ENCODE results near the gene VWA3B.
A peak's percentile ranks its signal among the peaks of the same experiment; 100 is the strongest.
"Not testable (repeated sequence)": the region's sequence is repeated elsewhere in the genome, so short reads cannot be mapped to it uniquely, and the experiment has no call there.

Gene VWA3B

GRCh38 chr2:98308068-98308467 is 221.1 kb downstream of the VWA3B start:
- DNase-seq, result no peak
- in situ Hi-C loops (cut with HindIII; ENCODE audit: low pct_ligation_motif_present, low pct_unique_long_range_greater_than_20kb, low sequenced_read_pairs), result no loop called here

GRCh38 chr2:98308532-98308931 is 221.6 kb downstream of the VWA3B start:
- in situ Hi-C loops (cut with HindIII; ENCODE audit: low pct_ligation_motif_present, low pct_unique_long_range_greater_than_20kb, low sequenced_read_pairs), result no loop called here

DNA sequence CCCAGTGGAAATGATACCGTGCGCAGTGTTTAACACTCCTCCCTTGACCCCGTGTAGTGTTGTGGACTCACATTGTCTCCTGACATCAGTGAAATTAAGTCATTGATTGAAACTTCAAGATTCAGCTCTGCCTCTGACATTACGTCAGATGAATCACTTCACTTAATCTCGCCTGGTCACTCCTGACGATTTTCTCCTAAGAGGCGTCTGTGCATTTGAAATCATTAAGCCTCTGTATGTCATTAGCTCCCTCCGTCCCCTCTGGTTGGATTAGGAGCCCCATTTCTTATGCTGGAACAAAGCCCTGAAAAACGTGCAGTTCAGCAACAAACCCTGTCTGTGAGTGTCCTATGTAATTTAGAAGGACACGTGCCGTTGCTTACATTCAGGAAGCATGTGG is 222.6 kb downstream of the VWA3B start:
- no peak for DNase-seq
- in situ Hi-C loops (cut with HindIII; ENCODE audit: low pct_ligation_motif_present, low pct_unique_long_range_greater_than_20kb, low sequenced_read_pairs), result no loop called here

More at GRCh38 chr2:98308532-98308931, 221.6 kb downstream of the VWA3B start:
- no peak for DNase-seq

GRCh38 chr2:98310010-98310409 is 223.0 kb downstream of the VWA3B start:
- DNase-seq, result no peak
- in situ Hi-C loops (cut with HindIII; ENCODE audit: low pct_ligation_motif_present, low pct_unique_long_range_greater_than_20kb, low sequenced_read_pairs), result no loop called here

GRCh38 chr2:98311090-98311489 is 224.1 kb downstream of the VWA3B start:
- no peak for DNase-seq
- in situ Hi-C loops (cut with HindIII; ENCODE audit: low pct_ligation_motif_present, low pct_unique_long_range_greater_than_20kb, low sequenced_read_pairs), result no loop called here

- no peak for DNase-seq
- in situ Hi-C loops (cut with HindIII; ENCODE audit: low pct_ligation_motif_present, low pct_unique_long_range_greater_than_20kb, low sequenced_read_pairs), result no loop called here
Measured at GRCh38 chr2:98311771-98312545, 225.0 kb downstream of the VWA3B start.

GRCh38 chr2:98313492-98314250 is 226.7 kb downstream of the VWA3B start:
- in situ Hi-C loops (cut with HindIII; ENCODE audit: low pct_ligation_motif_present, low pct_unique_long_range_greater_than_20kb, low sequenced_read_pairs), result no loop called here
- no peak for DNase-seq

DNA sequence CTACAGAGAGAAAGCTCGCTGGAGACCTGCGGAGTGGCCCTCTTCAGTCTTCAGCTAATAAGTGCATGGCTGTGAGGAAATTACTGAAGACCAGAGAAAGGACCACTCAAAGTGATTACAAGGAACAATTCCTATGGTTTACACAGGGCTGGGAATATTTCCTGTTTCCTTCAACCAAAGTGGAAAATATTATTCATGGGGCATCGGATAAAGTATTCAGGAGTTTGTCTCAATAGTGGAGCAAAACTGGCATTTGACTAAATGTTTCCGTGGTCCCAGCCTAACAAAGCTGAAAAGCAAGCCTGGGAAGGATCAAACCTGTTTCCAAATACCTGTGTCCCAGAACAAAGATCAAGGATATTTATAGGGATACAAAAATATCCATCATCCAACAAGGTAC is 227.3 kb downstream of the VWA3B start:
- DNase-seq, result no peak

GRCh38 chr2:98315957-98316356 is 229.0 kb downstream of the VWA3B start:
- DNase-seq, result no peak
- in situ Hi-C loops (cut with HindIII; ENCODE audit: low pct_ligation_motif_present, low pct_unique_long_range_greater_than_20kb, low sequenced_read_pairs), result no loop called here

More for the DNA sequence above, 227.3 kb downstream of the VWA3B start:
- in situ Hi-C loops (cut with HindIII; ENCODE audit: low pct_ligation_motif_present, low pct_unique_long_range_greater_than_20kb, low sequenced_read_pairs), result no loop called here

GRCh38 chr2:98317214-98317613 is 230.2 kb downstream of the VWA3B start:
- DNase-seq, result no peak
- in situ Hi-C loops (cut with HindIII; ENCODE audit: low pct_ligation_motif_present, low pct_unique_long_range_greater_than_20kb, low sequenced_read_pairs), result no loop called here

- in situ Hi-C loops (cut with HindIII; ENCODE audit: low pct_ligation_motif_present, low pct_unique_long_range_greater_than_20kb, low sequenced_read_pairs); DNase-seq: not testable (repeated sequence)
Measured at GRCh38 chr2:98320171-98320570, 233.2 kb downstream of the VWA3B start.

GRCh38 chr2:98324181-98324580 is 237.2 kb downstream of the VWA3B start:
- in situ Hi-C loops (cut with HindIII; ENCODE audit: low pct_ligation_motif_present, low pct_unique_long_range_greater_than_20kb, low sequenced_read_pairs), result no loop called here
- no peak for DNase-seq

- in situ Hi-C loops (cut with HindIII; ENCODE audit: low pct_ligation_motif_present, low pct_unique_long_range_greater_than_20kb, low sequenced_read_pairs), result no loop called here
- no peak for DNase-seq
Measured at GRCh38 chr2:98327776-98328175, 240.8 kb downstream of the VWA3B start.

GRCh38 chr2:98329549-98329948 is 242.6 kb downstream of the VWA3B start:
- DNase-seq, result no peak
- in situ Hi-C loops (cut with HindIII; ENCODE audit: low pct_ligation_motif_present, low pct_unique_long_range_greater_than_20kb, low sequenced_read_pairs), result no loop called here

DNA sequence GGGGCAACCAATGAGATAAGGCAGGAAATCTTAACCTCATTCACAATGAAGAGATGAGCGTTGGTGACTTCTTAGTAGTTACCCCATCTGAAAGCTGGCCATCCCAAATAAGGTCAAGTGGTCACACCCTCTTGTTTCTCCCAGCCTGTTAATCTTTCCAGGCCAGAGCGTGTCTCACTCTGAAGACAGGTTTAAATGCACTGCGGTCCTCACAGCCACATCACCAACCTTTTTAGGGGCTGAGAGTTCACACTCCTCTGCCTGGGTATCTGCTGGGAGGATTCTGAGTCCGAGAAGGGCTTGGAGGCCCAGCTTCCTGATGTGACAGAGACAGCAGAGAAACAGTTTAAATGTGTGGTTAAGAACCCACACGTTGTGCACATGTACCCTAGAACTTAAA is 246.0 kb downstream of the VWA3B start:
- in situ Hi-C loops (cut with HindIII; ENCODE audit: low pct_ligation_motif_present, low pct_unique_long_range_greater_than_20kb, low sequenced_read_pairs), result no loop called here
- no peak for DNase-seq

DNA sequence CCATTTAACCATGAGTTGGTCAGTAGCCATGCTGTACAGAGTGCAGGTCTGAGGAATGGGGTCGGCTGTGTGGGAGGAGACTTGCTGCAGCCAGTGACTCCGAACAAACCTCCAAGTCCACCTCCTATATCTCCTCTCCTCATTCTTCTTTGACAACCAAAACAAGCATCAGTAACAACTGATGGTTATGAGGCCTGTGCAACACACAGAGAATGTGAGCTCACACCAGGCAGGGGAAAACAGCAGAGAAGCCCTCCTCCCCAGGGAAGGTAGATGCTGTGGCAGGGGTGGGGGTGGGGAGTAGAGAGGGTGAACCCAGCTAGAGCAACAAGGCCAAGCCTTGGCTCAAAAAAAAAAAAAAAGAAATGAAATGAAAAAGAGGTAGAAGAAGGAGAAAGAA is 247.0 kb downstream of the VWA3B start:
- in situ Hi-C loops (cut with HindIII; ENCODE audit: low pct_ligation_motif_present, low pct_unique_long_range_greater_than_20kb, low sequenced_read_pairs), result no loop called here
- no peak for DNase-seq

DNA sequence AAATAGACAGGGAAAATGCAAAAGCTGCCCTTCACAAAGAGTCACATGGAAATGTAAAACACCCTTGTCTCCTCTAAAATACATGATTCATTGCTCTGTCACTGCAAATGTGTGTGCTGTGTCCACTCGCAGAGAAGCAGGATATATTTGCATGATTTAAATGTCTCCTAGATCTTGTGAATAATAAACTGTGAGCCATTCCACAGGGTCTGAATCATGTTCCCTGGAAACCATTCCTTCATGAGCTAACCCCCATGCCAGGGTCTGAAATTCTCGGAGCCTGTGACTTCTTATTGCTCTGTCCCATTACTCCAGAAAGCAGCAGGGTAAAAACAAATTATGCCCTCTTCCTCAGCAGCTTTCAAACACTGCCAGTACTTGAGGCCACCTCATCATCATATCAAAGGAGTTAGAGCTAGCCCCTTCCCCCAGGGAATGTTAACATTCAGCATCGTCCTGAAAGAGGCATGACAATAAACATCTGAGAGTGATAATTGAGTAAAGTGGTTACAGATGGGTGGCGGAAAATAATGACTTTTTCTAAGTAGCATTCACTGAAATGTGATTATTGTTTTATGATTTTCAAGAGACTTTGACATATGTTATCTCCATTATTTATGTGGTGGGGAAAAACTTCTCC is 247.6 kb downstream of the VWA3B start:
- in situ Hi-C loops (cut with HindIII; ENCODE audit: low pct_ligation_motif_present, low pct_unique_long_range_greater_than_20kb, low sequenced_read_pairs), result no loop called here
- DNase-seq, result peak; percentile 84

DNA sequence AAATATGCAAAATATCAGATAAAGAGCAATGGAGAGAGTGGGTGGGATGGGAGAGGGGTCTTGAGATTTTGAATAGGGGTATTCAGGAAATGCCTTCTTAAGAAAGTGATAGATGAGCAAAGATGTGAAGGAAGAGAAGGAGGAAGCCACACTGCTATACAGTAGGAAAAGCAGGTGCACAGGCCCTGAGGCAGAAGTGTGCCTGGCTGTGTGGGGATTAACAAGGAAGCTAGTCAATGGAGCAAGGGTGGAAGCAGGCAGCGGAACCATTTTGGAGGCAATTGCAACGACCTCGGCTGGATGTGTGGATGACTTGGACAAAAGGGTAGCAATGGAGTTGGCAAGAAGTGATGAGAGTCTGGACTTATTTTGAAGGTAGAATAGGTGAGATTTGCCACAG is 248.3 kb downstream of the VWA3B start:
- no peak for DNase-seq
- in situ Hi-C loops (cut with HindIII; ENCODE audit: low pct_ligation_motif_present, low pct_unique_long_range_greater_than_20kb, low sequenced_read_pairs), result no loop called here

- no peak for DNase-seq
- in situ Hi-C loops (cut with HindIII; ENCODE audit: low pct_ligation_motif_present, low pct_unique_long_range_greater_than_20kb, low sequenced_read_pairs), result no loop called here
Measured at GRCh38 chr2:98341241-98341640, 254.3 kb downstream of the VWA3B start.
